A375 (cell line): ENCODE measurements around the gene ZNF385C. TPM values are rescaled to one million over a fixed set of nuclear protein-coding genes. Genes with fewer than 3 reads are reported as not detected.

Experiments
- total RNA-seq: library from RNA; depleted of rRNA; stranded (reverse); fragments of >200 nt; shearing (Covaris generic); gene quantifications from 2 replicates; pipeline ENCODE4 v1.2.3, GENCODE V29; 2014; rRNA removed

The ZNF385C gene, protein sequence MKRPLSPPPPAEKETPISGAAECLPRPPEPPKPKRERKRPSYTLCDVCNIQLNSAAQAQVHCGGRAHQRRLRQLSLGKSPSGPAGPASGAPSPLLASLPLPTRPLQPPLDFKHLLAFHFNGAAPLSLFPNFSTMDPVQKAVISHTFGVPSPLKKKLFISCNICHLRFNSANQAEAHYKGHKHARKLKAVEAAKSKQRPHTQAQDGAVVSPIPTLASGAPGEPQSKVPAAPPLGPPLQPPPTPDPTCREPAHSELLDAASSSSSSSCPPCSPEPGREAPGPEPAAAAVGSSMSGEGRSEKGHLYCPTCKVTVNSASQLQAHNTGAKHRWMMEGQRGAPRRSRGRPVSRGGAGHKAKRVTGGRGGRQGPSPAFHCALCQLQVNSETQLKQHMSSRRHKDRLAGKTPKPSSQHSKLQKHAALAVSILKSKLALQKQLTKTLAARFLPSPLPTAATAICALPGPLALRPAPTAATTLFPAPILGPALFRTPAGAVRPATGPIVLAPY
- total RNA-seq: 0.11 TPM in 1 of 2 replicates, not detected in the other

DNA sequence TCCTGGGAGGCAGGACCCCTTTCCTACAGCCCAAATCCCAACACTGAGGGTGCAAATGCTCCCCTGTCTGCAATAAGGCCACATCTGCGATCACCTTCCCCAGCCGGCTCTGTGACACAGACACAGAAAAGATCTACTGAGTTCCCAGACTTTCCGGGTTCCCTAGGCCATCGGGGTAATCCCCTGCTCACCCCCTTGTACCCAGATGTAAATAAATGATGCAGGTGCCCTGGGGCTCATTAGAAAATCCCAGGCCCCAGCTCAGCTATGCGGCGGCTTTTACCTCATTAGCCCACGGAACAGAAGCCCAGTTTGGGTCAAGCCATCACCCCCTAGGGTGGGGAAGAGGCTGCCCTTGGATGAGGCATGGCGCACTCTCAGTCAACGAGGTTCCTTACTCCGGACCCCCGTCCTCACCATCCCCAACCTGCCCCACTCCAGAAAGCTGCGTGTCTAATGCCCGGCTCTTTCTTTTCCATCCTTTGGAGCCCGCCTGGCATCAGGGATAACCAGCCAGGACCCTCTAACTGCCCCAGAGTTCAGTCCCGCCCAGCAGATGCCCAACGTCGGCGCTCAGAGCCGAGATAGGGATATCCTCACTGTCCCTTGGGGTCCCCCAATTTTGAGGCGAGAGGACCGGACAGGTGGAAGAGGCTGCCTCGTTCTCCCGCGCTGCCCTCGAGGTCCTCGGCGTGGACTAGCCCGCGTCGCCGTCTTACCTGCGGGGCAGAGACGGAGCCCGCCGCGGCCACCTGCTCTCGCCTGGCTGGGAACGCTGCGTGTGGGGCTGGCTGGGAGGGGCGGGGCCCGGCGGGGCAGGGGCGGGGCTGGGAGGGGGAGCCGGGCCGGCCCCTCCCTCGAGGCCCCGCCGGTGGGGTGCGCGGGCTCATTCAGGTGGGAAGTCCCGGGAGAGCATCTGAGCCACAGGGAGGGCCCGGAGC, at the start of gene ZNF385C:
Gene ZNF385C, minus strand, starts transcription at position 783 of the 941 bp plus-strand sequence. CDS start 35,417 bp downstream, outside the sequence.

GRCh38 chr17:42122371-42123303, 24.4 kb upstream of the ZNF385C start, which contains the start of gene HSPB9:
HSPB9 (plus strand) TSS chr17:42122804; CDS start chr17:42122851, 47 bp downstream.

GRCh38 chr17:42120770-42121769, 22.8 kb upstream of the ZNF385C start, which contains the start of gene KAT2A:
KAT2A (minus strand) TSS chr17:42121367; CDS start chr17:42121304, 63 bp downstream.

GRCh38 chr17:42112552-42113176, 14.4 kb upstream of the ZNF385C start, which contains the start of gene DHX58:
DHX58 (minus strand) TSS chr17:42112714; CDS start chr17:42111892, 822 bp downstream.

DNA sequence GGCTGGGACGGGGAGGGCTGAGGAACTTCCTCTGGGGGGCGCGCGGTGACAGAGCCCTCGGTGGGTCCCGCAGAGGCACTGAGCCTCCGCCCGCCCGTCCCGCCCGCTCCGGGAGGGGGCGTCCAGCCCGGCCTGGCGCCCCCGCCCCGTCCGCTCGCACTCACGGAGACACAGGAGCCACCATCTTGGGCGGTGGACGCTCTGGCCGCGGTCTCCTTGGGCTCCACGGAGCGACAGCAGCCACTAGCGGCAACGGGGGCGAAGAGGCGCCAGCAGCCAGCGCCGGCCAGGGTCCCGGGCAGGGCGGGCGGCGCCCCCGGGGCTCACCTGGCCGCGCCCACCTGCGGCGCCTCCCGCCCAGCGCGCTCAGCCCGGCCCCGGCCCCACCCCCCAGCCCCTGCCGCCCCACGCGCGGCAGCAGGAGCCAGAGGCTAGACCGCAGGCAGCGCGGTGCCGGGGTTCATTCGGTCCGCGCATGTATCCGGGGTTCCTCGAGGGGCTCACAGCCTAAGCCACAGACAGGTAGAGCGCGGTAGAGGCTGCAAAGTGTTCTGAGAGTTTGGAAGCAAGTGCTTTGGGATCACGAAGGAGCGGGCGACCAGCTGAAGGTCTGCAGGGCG, 47.8 kb downstream of the ZNF385C start, which contains the start of gene C17orf113:
Gene C17orf113, minus strand, starts transcription at position 209 of the 620 bp plus-strand sequence. CDS start 7,225 bp downstream, outside the sequence.

GRCh38 chr17:42019509-42020404, 78.5 kb downstream of the ZNF385C start, which contains the start of gene NKIRAS2:
NKIRAS2 (plus strand) TSS chr17:42020090; CDS start chr17:42021578, 1,488 bp downstream.

GRCh38 chr17:42016941-42017865, 81.1 kb downstream of the ZNF385C start, which contains the start of gene DNAJC7:
DNAJC7 (minus strand) TSS chr17:42017439; CDS start chr17:42017416, 23 bp downstream.

Other genes starting within 250 kb of the ZNF385C start
- 25.5 and 26.7 TPM in 2 replicates for gene KLHL11, start 233.1 kb downstream of the ZNF385C start, total RNA-seq
- 124 and 136 TPM in 2 replicates for gene ACLY, start 179.5 kb downstream of the ZNF385C start, total RNA-seq
- gene ODAD4, start 167.9 kb downstream of the ZNF385C start, total RNA-seq: 7.9 and 9.4 TPM in 2 replicates
- gene CNP, start 131.7 kb downstream of the ZNF385C start, total RNA-seq: 162 and 173 TPM in 2 replicates
- gene DNAJC7, start 81.0 kb downstream of the ZNF385C start, total RNA-seq: 129 and 133 TPM in 2 replicates
- gene NKIRAS2, start 78.4 kb downstream of the ZNF385C start, total RNA-seq: 81.9 and 82.1 TPM in 2 replicates
- 2.9 and 3.2 TPM in 2 replicates for gene C17orf113, start 47.9 kb downstream of the ZNF385C start, total RNA-seq
- gene DHX58, start 14.2 kb upstream of the ZNF385C start, total RNA-seq: 7.0 and 7.7 TPM in 2 replicates
- gene KAT2A, start 22.9 kb upstream of the ZNF385C start, total RNA-seq: 23.5 and 36.3 TPM in 2 replicates
- gene HSPB9, start 24.3 kb upstream of the ZNF385C start, total RNA-seq: 0.08 TPM in 1 of 2 replicates, not detected in the other
- 108 and 130 TPM in 2 replicates for gene RAB5C, start 56.5 kb upstream of the ZNF385C start, total RNA-seq
- 0.03 and 0.04 TPM in 2 replicates for gene KCNH4, start 82.7 kb upstream of the ZNF385C start, total RNA-seq
- gene HCRT, start 87.0 kb upstream of the ZNF385C start, total RNA-seq: not detected in 2 replicates
- gene GHDC, start 96.0 kb upstream of the ZNF385C start, total RNA-seq: 17.3 and 20.4 TPM in 2 replicates
- gene STAT5B, start 177.9 kb upstream of the ZNF385C start, total RNA-seq: 25.1 and 27.2 TPM in 2 replicates
- gene STAT5A, start 190.0 kb upstream of the ZNF385C start, total RNA-seq: 25.4 and 27.8 TPM in 2 replicates